ENCODE measurements around the gene KRTAP10-7.
"Not testable (repeated sequence)": the region's sequence is repeated elsewhere in the genome, so short reads cannot be mapped to it uniquely, and the experiment has no call there.

KRTAP10-7 gene

DNA sequence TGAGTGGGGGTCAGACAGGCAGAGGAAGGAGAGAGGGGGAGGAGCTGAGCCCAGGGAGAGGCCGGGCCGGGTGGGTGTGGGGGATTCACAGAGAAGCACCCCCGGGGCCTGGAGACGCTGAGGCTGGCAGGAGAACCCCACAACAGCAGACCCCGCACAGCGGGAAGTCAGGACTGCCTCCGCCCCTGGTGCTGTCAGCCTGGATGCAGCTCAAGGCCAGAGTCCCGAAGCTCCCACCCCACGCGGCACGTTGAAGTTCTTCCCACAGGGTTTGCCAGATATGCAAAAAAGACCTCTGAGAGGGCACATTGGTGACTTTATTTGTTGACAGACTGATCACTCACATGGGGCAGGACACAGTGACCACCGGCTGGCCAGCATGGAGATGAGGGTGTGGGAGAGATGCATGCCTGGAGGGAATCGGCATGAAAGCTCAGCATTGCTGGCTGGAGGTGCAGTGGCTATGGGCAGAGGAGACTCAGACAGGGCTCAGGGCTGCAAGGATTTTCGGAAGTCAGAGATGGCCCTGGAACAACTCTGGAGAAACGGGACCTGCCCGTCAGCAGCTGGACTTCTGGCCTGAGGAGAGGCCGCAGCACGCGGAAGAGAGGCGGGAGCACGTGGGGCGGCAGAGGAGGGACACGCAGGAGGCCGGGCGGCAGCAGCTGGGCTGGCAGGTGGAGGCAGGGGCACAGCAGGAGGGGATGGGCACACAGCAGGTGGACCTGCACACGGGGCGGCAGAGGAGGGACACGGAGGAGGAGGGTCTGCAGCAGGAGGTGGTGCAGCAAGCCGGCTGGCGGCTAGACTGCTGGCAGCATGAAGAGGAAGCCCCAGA lies 42.7 kb upstream of the KRTAP10-7 start:
- DNase-seq (ENCODE audit: low read depth), result no peak
- TF ChIP-seq, protein P1, sequence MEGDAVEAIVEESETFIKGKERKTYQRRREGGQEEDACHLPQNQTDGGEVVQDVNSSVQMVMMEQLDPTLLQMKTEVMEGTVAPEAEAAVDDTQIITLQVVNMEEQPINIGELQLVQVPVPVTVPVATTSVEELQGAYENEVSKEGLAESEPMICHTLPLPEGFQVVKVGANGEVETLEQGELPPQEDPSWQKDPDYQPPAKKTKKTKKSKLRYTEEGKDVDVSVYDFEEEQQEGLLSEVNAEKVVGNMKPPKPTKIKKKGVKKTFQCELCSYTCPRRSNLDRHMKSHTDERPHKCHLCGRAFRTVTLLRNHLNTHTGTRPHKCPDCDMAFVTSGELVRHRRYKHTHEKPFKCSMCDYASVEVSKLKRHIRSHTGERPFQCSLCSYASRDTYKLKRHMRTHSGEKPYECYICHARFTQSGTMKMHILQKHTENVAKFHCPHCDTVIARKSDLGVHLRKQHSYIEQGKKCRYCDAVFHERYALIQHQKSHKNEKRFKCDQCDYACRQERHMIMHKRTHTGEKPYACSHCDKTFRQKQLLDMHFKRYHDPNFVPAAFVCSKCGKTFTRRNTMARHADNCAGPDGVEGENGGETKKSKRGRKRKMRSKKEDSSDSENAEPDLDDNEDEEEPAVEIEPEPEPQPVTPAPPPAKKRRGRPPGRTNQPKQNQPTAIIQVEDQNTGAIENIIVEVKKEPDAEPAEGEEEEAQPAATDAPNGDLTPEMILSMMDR (conservative IDR thresholded peaks at IDR 0.05; ENCODE audit: low read length), result no peak
- no peak overlapping the region for H3K4me3 ChIP-seq (ENCODE audit: low read length)

DNA sequence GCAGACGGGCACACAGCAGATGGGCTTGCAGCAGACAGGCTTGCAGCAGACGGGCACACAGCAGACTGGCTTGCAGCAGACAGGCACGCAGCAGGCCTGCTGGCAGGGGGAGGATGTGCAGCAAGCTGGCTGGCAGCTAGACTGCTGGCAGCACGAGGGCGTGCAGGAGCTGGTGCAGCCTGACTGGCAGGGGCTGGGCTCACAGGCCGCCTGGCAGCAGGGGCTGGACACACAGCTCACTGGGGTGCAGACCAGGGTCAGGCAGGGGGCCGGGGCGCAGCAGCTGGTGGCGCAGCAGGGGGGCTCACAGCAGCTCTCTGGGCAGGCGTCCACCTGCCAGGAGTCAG lies 42.1 kb upstream of the KRTAP10-7 start:
- DNase-seq (ENCODE audit: low read depth); H3K4me3 ChIP-seq (ENCODE audit: low read length): not testable (repeated sequence)

DNA sequence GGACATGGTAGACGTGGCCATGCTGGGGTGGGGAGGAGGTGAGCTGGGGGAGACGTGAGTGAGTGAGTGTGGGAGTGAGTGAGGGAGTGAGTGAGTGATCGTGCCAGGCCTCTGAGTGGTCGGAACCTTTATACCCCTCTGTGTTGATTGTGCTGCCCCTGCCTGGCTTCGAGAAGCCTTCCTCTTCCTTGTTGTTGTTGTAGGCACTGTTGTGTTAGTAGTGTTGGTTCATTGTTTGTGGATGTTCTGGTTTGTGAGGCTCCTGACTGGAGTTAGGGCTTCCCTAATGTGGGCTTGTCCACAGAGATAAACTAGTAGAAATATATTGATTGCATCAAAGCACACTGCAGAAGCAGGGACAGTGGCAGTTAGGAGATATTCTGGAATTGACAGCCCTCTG lies 41.7 kb upstream of the KRTAP10-7 start, which contains the start of gene KRTAP10-3:
TSS of gene KRTAP10-3 (minus strand) at position 101 of the 400 bp plus-strand sequence. CDS start at position 21, 80 bp downstream.
- H3K4me3 ChIP-seq (ENCODE audit: low read length), result no peak within 1 kb of the TSS
- TF ChIP-seq, protein P1 (conservative IDR thresholded peaks at IDR 0.05; ENCODE audit: low read length), result no peak
- no peak for DNase-seq (ENCODE audit: low read depth)

DNA sequence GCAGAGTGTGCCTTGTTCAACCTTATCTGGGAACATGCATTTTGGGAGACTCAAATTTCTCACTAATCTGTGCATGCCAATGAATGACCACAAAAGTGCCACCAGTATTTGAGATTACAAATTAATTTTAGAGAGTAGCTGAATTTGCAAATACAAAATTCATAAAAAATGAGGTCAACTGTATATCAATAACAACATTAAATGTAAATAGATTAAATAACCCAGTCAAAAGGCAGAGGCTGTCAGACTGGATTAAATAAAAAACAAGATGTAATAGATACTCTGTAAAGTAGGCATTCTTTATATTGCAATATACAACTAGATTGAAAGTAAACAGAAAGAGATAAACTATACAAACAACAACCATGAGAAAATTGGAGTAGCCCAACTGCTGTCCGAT lies 36.3 kb upstream of the KRTAP10-7 start:
- TF ChIP-seq, protein P1 (conservative IDR thresholded peaks at IDR 0.05; ENCODE audit: low read length), result no peak
- H3K4me3 ChIP-seq (ENCODE audit: low read length), result no peak overlapping the region
- DNase-seq (ENCODE audit: low read depth), result no peak

DNA sequence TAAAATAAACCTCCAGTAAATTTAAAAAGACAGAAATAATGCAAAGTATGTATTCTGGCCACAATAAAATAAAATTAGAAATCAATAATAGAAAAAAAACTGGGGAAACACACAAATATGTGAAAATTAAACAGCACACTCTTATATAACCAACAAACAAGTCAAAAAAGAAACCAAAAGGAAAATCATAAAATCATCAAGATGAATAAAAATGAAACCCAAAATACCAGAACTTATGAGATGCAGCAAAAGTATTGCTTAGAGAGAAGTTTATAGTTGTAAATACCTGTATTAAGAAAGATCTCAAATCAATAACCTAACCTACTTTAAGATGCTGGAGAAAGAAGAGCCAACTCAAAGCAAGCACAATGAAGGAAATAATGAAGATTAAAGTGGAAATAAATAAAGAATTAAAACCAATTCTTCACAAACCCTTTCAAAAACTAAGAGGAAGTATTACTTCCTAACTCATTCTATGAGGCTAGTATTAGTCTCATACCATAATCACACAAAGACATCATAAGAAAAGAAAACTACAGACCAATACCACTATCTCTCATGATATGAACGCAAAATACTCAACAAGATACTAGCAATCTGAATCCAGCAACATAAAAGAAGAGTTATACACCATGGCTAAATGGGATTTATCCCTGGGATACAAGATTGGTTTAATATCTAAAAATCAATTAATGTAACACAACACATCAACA lies 35.4 kb upstream of the KRTAP10-7 start:
- DNase-seq (ENCODE audit: low read depth), result no peak
- H3K4me3 ChIP-seq (ENCODE audit: low read length), result no peak overlapping the region
- TF ChIP-seq, protein P1 (conservative IDR thresholded peaks at IDR 0.05; ENCODE audit: low read length), result no peak

DNA sequence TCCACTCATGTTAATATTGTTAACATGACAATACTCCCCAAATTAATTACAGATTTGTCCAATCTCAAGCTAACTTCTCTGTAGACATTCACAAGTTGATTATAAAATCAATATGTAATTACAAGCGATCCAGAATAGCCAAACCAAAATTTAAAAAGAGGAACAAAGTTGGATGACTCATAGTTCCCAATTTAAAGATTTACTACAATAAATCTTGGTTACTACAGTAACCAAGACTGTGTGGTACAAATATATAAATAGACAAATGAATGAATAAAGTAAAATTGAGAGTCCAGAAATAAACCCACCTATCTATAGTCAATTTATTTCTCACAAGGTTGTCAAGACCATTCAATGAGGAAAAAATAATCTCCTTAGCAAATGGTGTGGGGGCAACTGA lies 34.0 kb upstream of the KRTAP10-7 start:
- TF ChIP-seq, protein P1 (conservative IDR thresholded peaks at IDR 0.05; ENCODE audit: low read length), result no peak
- DNase-seq (ENCODE audit: low read depth), result no peak
- no peak overlapping the region for H3K4me3 ChIP-seq (ENCODE audit: low read length)

DNA sequence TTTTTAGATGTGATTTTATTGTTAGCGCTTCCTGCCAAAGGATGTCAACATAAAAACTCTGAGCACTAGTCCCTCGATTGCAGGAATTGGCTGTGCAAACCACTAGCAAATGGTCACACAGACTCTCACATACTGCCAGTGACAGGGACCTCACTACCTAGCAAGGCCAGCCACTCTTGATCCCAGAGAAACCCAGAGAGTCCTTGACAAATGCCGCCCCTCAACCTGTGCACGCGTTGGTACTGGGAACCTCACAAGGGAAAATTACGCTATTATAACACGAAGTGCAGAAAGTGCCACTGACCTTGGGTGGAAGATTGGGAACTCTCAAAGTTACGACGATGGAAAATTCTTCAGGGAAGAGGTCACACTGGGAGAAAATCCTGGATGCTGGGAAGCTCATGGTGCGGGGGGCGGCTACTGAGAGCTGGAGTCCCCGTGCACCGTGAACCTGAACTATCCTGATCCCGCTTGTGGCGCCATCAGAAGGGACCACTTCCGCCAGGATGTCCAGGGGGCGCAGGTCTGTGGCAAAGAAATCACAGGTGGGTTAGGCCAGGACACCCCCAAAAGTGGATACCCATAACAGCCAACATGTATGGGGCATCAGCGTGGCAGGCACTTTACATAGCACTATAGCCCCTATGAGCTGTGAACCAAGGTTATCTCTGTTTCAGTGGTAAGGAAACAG lies 32.8 kb upstream of the KRTAP10-7 start:
- no peak for DNase-seq (ENCODE audit: low read depth)
- no peak overlapping the region for H3K4me3 ChIP-seq (ENCODE audit: low read length)
- TF ChIP-seq, protein P1 (conservative IDR thresholded peaks at IDR 0.05; ENCODE audit: low read length), result no peak

Data from AG10803 (cell line).